ENCODE results near the gene SIAH2. TPM values are rescaled to one million over a fixed set of nuclear protein-coding genes. Genes with fewer than 3 reads are reported as not detected.

The SIAH2 gene
- total and polyA plus RNA-seq, 2 experiments from 2014 or later = 43.6 to 57.9 TPM

DNA sequence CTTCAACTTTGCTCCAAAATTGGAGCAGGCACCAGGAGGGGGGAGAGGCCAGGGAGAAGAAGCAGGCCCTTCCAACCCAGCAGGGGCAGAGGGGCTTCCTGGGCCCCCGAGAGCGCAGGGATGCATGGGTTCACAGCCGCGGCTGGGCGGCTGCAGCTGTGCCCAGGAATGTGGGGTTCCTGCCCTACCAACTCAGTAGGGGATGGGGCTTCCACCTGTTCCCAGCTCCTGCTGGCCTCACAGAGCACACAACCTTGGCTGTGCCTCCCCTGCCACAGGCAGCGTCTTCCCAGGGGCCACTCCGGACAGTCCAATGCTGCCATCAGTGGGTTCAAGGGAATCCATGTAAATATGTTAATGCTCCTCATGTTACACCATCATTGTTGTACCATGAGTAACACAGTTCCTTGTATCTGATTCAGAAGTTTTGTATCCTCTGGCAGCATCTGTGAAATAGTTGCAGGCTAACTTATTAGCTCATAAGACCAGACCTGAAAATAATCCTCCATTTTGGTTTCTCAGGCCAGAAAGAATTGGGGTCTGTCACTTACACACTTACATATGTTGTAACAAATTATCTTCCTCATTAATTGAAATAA lies 12.1 kb upstream of the SIAH2 start:
- H3K4me3 ChIP-seq = no peak overlapping the region
- no peaks in the 10 kb centered on the region for H3K36me3 ChIP-seq (replicated peaks; ENCODE audit: insufficient read depth, low read depth)
- 99% methylated on average over 7 of the region's 7 CpGs for WGBS (ENCODE audit: low lambda C conversion rate, missing lambda C conversion rate)
- H2AFZ ChIP-seq = no peak overlapping the region
- H3K79me2 ChIP-seq = no peaks in the 10 kb centered on the region
- H3K27ac ChIP-seq = no peak overlapping the region
- H4K20me1 ChIP-seq (ENCODE audit: insufficient read depth, poor library complexity, severe bottlenecking) = no peaks in the 10 kb centered on the region
- H3K9me3 ChIP-seq (ENCODE audit: low read depth) = no peaks in the 10 kb centered on the region
- peaks cover 10% of the 10 kb centered on the region for H3K4me1 ChIP-seq (ENCODE audit: insufficient read depth)
- no peaks in the 10 kb centered on the region for H3K27me3 ChIP-seq
- H3K9me2 ChIP-seq (replicated peaks; ENCODE audit: insufficient read depth) = no peaks in the 10 kb centered on the region
- H3K4me2 ChIP-seq = no peak overlapping the region
- no peak for TF ChIP-seq CTCF (IDR thresholded peaks at IDR 0.05; ENCODE audit: poor library complexity)
- no peak for TF ChIP-seq EZH2 (IDR thresholded peaks at IDR 0.05; ENCODE audit: borderline replicate concordance)
- no peak for TF ChIP-seq EZH2phosphoT487 (IDR thresholded peaks at IDR 0.05; ENCODE audit: low read depth, severe bottlenecking, unreplicated experiment)
- no peak for DNase-seq (ENCODE audit: low spot score)

DNA sequence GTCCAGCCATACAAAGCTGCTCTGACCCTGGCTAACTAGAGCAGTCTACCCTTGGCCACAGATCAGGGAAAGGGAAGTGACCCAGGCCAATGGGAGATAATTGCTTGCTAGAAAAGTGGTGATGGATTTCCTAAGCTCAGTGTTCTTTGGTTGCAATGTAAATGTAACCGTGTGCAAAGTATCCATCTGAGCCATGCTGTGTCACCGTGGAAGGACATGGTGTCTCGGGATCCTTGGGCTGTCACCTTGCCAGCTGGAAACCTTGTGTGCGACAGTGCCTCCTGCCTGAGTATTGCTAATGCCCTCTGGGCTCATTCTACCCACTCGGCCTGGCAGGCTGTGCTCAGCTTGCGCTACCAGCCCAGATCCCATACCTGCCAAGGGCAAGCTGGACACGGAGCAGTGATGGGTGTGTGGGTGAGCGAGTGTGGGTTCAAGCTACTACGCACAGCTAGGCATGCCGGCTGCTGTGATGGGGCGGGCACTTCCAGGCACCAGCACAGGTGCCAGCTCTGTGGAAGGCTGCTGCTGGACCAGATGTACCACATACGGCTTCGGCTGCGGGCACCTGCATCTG lies 10.7 kb upstream of the SIAH2 start:
- TF ChIP-seq EZH2phosphoT487 (IDR thresholded peaks at IDR 0.05; ENCODE audit: low read depth, severe bottlenecking, unreplicated experiment) = no peak
- TF ChIP-seq EZH2 (IDR thresholded peaks at IDR 0.05; ENCODE audit: borderline replicate concordance) = no peak
- TF ChIP-seq CTCF (IDR thresholded peaks at IDR 0.05; ENCODE audit: poor library complexity) = no peak
- Histone ChIP-seq H3K4me2 (no peak overlapping the region), H3K79me2 (no peaks in the 10 kb centered on the region), H2AFZ (no peak overlapping the region), H3K4me1 (ENCODE audit: insufficient read depth) (peaks cover 11% of the 10 kb centered on the region), H3K27me3 (no peaks in the 10 kb centered on the region), H3K27ac (no peak overlapping the region), H4K20me1 (ENCODE audit: insufficient read depth, poor library complexity, severe bottlenecking) (no peaks in the 10 kb centered on the region), H3K9me2 (replicated peaks; ENCODE audit: insufficient read depth) (no peaks in the 10 kb centered on the region), H3K36me3 (replicated peaks; ENCODE audit: insufficient read depth, low read depth) (no peaks in the 10 kb centered on the region), H3K4me3 (no peak overlapping the region), H3K9me3 (ENCODE audit: low read depth) (no peaks in the 10 kb centered on the region)
- no peak for DNase-seq (ENCODE audit: low spot score)
- 96% methylated on average over 14 of the region's 14 CpGs for WGBS (ENCODE audit: low lambda C conversion rate, missing lambda C conversion rate)

- H3K9me2 ChIP-seq (replicated peaks; ENCODE audit: insufficient read depth) = no peaks in the 10 kb centered on the region
- H3K4me2 ChIP-seq = no peak overlapping the region
- TF ChIP-seq EZH2 (IDR thresholded peaks at IDR 0.05; ENCODE audit: borderline replicate concordance) = no peak
- TF ChIP-seq EZH2phosphoT487 (IDR thresholded peaks at IDR 0.05; ENCODE audit: low read depth, severe bottlenecking, unreplicated experiment) = no peak
- TF ChIP-seq CTCF (IDR thresholded peaks at IDR 0.05; ENCODE audit: poor library complexity) = no peak
- no peak for DNase-seq (ENCODE audit: low spot score)
- no peaks in the 10 kb centered on the region for H3K27me3 ChIP-seq
- H3K9me3 ChIP-seq (ENCODE audit: low read depth) = no peaks in the 10 kb centered on the region
- peaks cover 11% of the 10 kb centered on the region for H3K4me1 ChIP-seq (ENCODE audit: insufficient read depth)
- H4K20me1 ChIP-seq (ENCODE audit: insufficient read depth, poor library complexity, severe bottlenecking) = no peaks in the 10 kb centered on the region
- 81% methylated on average over 2 of the region's 2 CpGs for WGBS (ENCODE audit: low lambda C conversion rate, missing lambda C conversion rate)
- H3K27ac ChIP-seq = no peak overlapping the region
- no peaks in the 10 kb centered on the region for H3K79me2 ChIP-seq
- H2AFZ ChIP-seq = no peak overlapping the region
- no peaks in the 10 kb centered on the region for H3K36me3 ChIP-seq (replicated peaks; ENCODE audit: insufficient read depth, low read depth)
- H3K4me3 ChIP-seq = no peak overlapping the region
Observed at GRCh38 chr3:150771600-150771999, 8.6 kb upstream of the SIAH2 start.
